ENCODE results near the gene AMHR2.
"Not testable (repeated sequence)": the region's sequence is repeated elsewhere in the genome, so short reads cannot be mapped to it uniquely, and the experiment has no call there.

Gene AMHR2

DNA sequence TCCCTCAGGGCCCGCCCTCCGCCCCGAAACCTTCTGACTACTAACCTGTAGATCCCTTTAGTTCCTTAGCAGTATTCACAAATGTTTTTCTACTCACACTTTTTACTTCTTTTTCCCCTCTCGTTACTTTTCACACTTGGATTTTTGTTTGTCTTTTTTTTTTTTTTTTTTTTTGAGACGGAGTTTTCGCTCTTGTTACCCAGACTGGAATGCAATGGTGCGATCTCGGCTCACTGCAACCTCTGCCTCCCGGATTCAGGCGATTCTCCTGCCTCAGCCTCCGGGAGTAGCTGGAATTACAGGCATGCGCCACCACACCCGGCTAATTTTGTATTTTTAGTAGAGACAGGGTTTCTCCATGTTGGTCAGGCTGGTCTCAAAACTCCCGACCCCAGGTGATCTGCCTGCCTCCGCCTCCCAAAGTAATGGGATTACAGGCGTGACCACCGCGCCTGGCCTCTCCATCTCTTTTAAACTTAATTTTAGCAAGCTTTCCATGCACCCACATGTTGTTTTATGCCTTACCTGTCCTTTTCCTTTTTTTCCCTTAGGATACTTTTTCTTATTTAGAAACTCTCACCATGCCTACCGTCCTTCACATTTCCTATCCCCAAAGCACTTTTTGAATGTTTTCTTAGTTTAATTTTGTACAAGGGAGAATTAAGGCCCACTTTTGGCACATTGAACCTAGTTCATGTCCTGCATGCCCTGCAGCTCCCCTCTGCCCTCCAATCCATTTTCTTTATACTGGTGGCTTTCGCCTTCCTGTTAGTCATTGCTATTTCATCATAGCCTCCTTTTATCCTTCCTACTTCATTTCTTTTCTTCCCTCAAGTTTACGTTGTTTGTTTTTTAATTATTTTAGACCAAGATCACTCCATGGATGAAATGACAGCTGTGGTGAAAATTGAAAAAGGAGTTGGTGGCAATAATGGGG is 42.6 kb upstream of the AMHR2 start:
- in situ Hi-C loops (cut with MboI; ENCODE audit: low sequenced_read_pairs, unreplicated experiment), result no loop called here
- TF ChIP-seq CTCF (IDR thresholded peaks at IDR 0.05; ENCODE audit: borderline replicate concordance, control extremely low read depth, extremely low read depth, insufficient read depth, missing control alignments), result no peak
- no peak for DNase-seq (ENCODE audit: low spot score)

DNA sequence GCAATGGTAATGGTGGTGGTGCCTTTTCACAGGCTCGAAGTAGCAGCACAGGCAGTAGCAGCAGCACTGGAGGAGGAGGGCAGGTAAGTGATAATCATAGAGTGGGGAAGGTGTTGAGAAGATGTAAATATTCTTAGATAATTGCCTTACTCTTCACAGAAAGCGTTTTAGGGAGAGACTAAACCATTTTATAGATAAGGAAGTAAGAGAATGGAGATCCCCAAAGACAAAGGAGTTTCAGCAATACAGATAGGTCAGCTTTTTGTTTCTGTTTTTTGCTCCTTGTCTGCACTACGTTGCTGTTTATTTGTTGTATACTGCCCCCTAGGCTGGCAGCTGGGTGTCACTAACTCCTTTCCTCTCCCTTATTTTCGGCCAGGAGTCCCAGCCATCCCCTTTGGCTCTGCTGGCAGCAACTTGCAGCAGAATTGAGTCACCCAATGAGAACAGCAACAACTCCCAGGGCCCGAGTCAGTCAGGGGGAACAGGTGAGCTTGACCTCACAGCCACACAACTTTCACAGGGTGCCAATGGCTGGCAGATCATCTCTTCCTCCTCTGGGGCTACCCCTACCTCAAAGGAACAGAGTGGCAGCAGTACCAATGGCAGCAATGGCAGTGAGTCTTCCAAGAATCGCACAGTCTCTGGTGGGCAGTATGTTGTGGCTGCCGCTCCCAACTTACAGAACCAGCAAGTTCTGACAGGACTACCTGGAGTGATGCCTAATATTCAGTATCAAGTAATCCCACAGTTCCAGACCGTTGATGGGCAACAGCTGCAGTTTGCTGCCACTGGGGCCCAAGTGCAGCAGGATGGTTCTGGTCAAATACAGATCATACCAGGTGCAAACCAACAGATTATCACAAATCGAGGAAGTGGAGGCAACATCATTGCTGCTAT is 41.7 kb upstream of the AMHR2 start:
- peak; percentile 36 for TF ChIP-seq CTCF (IDR thresholded peaks at IDR 0.05; ENCODE audit: borderline replicate concordance, control extremely low read depth, extremely low read depth, insufficient read depth, missing control alignments)
- DNase-seq (ENCODE audit: low spot score), result peak; percentile 37
- in situ Hi-C loops (cut with MboI; ENCODE audit: low sequenced_read_pairs, unreplicated experiment), result no loop called here

DNA sequence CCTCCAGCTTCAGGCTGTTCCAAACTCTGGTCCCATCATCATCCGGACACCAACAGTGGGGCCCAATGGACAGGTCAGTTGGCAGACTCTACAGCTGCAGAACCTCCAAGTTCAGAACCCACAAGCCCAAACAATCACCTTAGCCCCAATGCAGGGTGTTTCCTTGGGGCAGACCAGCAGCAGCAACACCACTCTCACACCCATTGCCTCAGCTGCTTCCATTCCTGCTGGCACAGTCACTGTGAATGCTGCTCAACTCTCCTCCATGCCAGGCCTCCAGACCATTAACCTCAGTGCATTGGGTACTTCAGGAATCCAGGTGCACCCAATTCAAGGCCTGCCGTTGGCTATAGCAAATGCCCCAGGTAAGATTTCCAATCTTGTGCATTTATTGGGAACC is 40.4 kb upstream of the AMHR2 start:
- no peak for DNase-seq (ENCODE audit: low spot score)
- TF ChIP-seq CTCF (IDR thresholded peaks at IDR 0.05; ENCODE audit: borderline replicate concordance, control extremely low read depth, extremely low read depth, insufficient read depth, missing control alignments), result no peak
- in situ Hi-C loops (cut with MboI; ENCODE audit: low sequenced_read_pairs, unreplicated experiment), result no loop called here

GRCh38 chr12:53386381-53386780 is 37.3 kb upstream of the AMHR2 start:
- in situ Hi-C loops (cut with MboI; ENCODE audit: low sequenced_read_pairs, unreplicated experiment); DNase-seq (ENCODE audit: low spot score): not testable (repeated sequence)

GRCh38 chr12:53388932-53389331 is 34.7 kb upstream of the AMHR2 start:
- in situ Hi-C loops (cut with MboI; ENCODE audit: low sequenced_read_pairs, unreplicated experiment), result no loop called here
- DNase-seq (ENCODE audit: low spot score), result no peak
- TF ChIP-seq CTCF (IDR thresholded peaks at IDR 0.05; ENCODE audit: borderline replicate concordance, control extremely low read depth, extremely low read depth, insufficient read depth, missing control alignments), result no peak

- DNase-seq (ENCODE audit: low spot score), result no peak
- in situ Hi-C loops (cut with MboI; ENCODE audit: low sequenced_read_pairs, unreplicated experiment), result no loop called here
Measured at GRCh38 chr12:53389702-53390101, 34.0 kb upstream of the AMHR2 start.

More at GRCh38 chr12:53389702-53390101, 34.0 kb upstream of the AMHR2 start:
- TF ChIP-seq CTCF (IDR thresholded peaks at IDR 0.05; ENCODE audit: borderline replicate concordance, control extremely low read depth, extremely low read depth, insufficient read depth, missing control alignments), result no peak
